SW 1271 (cell line): ENCODE data around the gene IL17A.

ENCODE experiments used
- DNase-seq, 2 experiments: peaks; one replicate each; lab custom pipeline; 2025; lab: John Stamatoyannopoulos, UW

Gene IL17A

GRCh38 chr6:52216932-52217575 is 30.9 kb downstream of the IL17A start:
- no peak for DNase-seq

GRCh38 chr6:52217761-52218160 is 31.6 kb downstream of the IL17A start:
- DNase-seq = no peak

GRCh38 chr6:52221302-52221701 is 35.1 kb downstream of the IL17A start:
- DNase-seq = no peak

GRCh38 chr6:52227495-52227894 is 41.3 kb downstream of the IL17A start:
- DNase-seq = no peak

- DNase-seq = no peak
Measured at GRCh38 chr6:52230685-52231084, 44.5 kb downstream of the IL17A start.

- no peak for DNase-seq
Measured at GRCh38 chr6:52231406-52232127, 45.4 kb downstream of the IL17A start.

- DNase-seq = no peak
Measured at GRCh38 chr6:52233005-52233404, 46.8 kb downstream of the IL17A start.

- DNase-seq = peak in 1 of 2 experiments; percentile 47
Measured at GRCh38 chr6:52233975-52234823, 48.0 kb downstream of the IL17A start.
